ENCODE results near the gene TXNDC17.

- TF ChIP-seq POLR2A (IDR thresholded peaks at IDR 0.05): no peak
- no peak for TF ChIP-seq CTCF (IDR thresholded peaks at IDR 0.05)
Measured at GRCh38 chr17:6599364-6599763, 41.5 kb upstream of the TXNDC17 start.
